GM23248 (cell line): ENCODE results near the gene LAMP1.

Experiments
- EZH2 ChIP-seq: fragments of 200-600 bp; sonication (generic); IDR thresholded peaks from 2 replicates; pipeline ENCODE4 v1.6.1; 2018; ENCODE audit warnings: antibody characterized with exemption, mild to moderate bottlenecking; ENCODE audit not compliant: insufficient read depth, poor library complexity, severe bottlenecking
- EZH2phosphoT487 ChIP-seq: fragments of 200-600 bp; sonication (generic); IDR thresholded peaks from 2 replicates; pipeline ENCODE4 v1.6.1; 2018; ENCODE audit warnings: antibody characterized with exemption, moderate library complexity, mild to moderate bottlenecking, low read depth; ENCODE audit not compliant: insufficient read depth

DNA sequence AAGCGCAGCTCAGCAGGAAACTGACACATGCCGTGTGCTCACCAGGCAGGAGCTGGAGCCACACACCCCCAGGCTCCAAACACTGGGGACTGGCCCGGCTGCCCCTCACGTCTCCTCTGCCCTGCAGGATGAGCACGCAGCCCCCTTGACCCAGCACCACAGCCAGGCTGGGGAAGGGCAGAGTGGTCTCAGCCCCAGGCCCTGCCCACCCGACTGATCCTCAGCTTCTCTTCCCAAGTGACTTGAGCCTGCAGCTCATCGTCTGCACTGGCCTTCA is 46.6 kb downstream of the LAMP1 start:
- TF ChIP-seq EZH2phosphoT487 (no peak), EZH2 (no peak)
